BLaER1 (cell line): ENCODE results near the gene PRMT7.
"Not testable (repeated sequence)": the region's sequence is repeated elsewhere in the genome, so short reads cannot be mapped to it uniquely, and the experiment has no call there.

Experiments used
- H3K27ac ChIP-seq: shearing (Covaris generic); formaldehyde crosslinking; 2 replicates; pipeline ENCODE4 v1.8.1; 2022
- H3K27me3 ChIP-seq: shearing (Covaris generic); formaldehyde crosslinking; 2 replicates; pipeline ENCODE4 v1.8.1; 2022
- H3K36me3 ChIP-seq: shearing (Covaris generic); formaldehyde crosslinking; 2 replicates; pipeline ENCODE4 v1.8.1; 2022
- H3K4me1 ChIP-seq: shearing (Covaris generic); formaldehyde crosslinking; 2 replicates; pipeline ENCODE4 v1.8.1; 2022
- H3K4me2 ChIP-seq: shearing (Covaris generic); formaldehyde crosslinking; 2 replicates; pipeline ENCODE4 v1.8.1; 2022
- H3K4me3 ChIP-seq: shearing (Covaris generic); formaldehyde crosslinking; 2 replicates; pipeline ENCODE4 v1.8.1; 2022
- H3K9ac ChIP-seq: shearing (Covaris generic); formaldehyde crosslinking; 2 replicates; pipeline ENCODE4 v1.8.1; 2022
- H3K9me3 ChIP-seq: shearing (Covaris generic); formaldehyde crosslinking; 2 replicates; pipeline ENCODE4 v1.8.1; 2022
- H4K20me1 ChIP-seq: shearing (Covaris generic); formaldehyde crosslinking; 2 replicates; pipeline ENCODE4 v1.8.1; 2022
- Cebpa-rat ChIP-seq: shearing (Covaris generic); IDR thresholded peaks from 2 replicates; pipeline ENCODE4 v1.8.1; 2022

The PRMT7 gene

DNA sequence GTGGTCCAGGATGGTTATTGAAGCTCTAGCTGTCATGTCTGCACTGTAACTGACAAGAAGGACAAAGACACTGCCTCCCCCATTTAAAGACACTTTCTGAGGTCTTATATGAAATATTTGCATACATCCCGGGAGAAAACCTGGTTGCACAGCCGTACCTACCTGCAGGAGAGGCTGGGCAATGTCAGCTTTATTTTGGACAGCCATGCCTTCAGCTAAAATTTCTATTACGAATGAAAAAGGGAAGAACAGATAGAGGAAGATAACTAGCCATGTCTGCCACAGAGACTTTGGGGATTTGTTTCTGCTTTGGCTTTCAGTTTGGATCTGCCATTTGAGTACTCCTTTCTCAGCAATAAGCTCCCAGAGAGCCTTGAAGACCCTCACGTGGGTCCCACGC lies 27.5 kb upstream of the PRMT7 start:
- Histone ChIP-seq H3K4me3 (peak overlapping the region; percentile 51; the same call in 1 of the 2 replicates), H3K4me2 (peak overlapping the region; percentile 94), H3K27ac (peak overlapping the region; percentile 85), H3K27me3 (no peaks in the 10 kb centered on the region), H3K9ac (peak overlapping the region; percentile 63), H4K20me1 (no peaks in the 10 kb centered on the region), H3K4me1 (peaks cover 86% of the 10 kb centered on the region), H3K9me3 (no peaks in the 10 kb centered on the region; the same call in 1 of the 2 replicates), H3K36me3 (peaks cover 47% of the 10 kb centered on the region)
- no peak for TF ChIP-seq Cebpa-rat

DNA sequence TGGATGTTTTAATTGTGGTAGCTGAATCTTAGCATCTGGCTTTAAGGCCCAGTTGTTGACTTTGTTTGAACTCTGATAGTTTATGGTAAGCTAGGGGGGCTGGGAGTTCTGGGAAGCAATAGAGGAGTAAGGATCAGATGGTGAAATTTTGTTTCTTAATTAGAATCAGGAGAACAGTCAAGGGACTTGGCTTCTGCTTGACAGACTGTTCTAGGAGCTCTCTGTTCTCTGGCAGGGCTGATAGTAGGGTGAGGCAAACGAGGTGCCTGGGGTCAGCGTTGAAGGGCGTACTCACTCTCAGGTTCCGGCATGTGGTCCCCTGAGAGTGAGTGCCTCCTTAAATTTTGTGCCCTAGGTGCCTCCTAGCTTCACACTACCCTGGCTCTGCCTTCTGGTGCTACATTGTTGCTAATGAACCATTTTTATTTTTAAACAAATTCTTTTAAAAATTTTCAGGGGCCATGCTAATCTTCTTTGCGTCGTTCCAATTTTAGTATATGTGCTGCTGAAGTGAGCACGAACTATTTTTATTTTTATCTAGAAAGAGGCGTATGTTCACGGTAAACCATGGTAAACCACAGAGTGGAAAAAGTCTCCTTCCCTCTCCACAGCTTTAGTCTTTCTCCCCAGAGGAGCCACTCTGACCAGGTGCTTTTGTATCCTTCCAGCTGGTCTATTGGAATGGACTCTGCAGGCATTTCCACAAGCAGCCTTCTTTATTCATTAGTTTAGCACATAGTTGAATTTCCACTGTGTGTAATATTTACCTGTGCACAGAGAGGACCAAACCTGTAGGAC lies 26.8 kb upstream of the PRMT7 start:
- Histone ChIP-seq H3K36me3 (peaks cover 43% of the 10 kb centered on the region), H4K20me1 (no peaks in the 10 kb centered on the region), H3K9ac (peak overlapping the region; percentile 63), H3K27me3 (no peaks in the 10 kb centered on the region), H3K9me3 (no peaks in the 10 kb centered on the region; the same call in 1 of the 2 replicates), H3K4me1 (peaks cover 93% of the 10 kb centered on the region), H3K4me3 (peak overlapping the region; percentile 51), H3K4me2 (peak overlapping the region; percentile 94), H3K27ac (peak overlapping the region; percentile 85)
- no peak for TF ChIP-seq Cebpa-rat

DNA sequence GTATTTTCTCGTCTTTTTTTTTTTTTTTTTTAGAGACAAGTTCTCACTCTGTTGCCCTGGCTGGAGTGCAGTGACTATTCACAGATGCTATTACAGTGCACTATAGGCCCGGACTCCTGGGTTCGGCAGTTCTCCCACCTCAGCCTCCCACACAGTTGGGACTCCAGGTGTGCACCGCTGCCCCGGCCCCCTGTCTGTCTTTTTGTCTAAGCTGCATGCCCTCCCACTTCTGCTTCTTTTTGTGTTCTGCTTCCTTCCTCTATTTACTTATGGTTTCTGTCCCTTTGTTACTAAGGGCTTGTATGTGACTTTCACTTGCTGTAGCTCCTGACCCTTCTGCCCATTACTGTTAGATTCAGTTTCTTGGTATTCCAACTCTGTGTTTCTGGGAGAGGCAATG lies 26.0 kb upstream of the PRMT7 start:
- H4K20me1 ChIP-seq, result peaks cover 6% of the 10 kb centered on the region; the same call in 1 of the 2 replicates
- H3K27ac ChIP-seq, result peak overlapping the region; percentile 85
- peak overlapping the region; percentile 63 for H3K9ac ChIP-seq
- TF ChIP-seq Cebpa-rat, result no peak
- H3K4me2 ChIP-seq, result peak overlapping the region; percentile 94
- H3K9me3 ChIP-seq, result no peaks in the 10 kb centered on the region
- H3K27me3 ChIP-seq, result no peaks in the 10 kb centered on the region
- H3K4me1 ChIP-seq, result peaks cover 100% of the 10 kb centered on the region
- H3K4me3 ChIP-seq, result peak overlapping the region; percentile 51
- peaks cover 35% of the 10 kb centered on the region for H3K36me3 ChIP-seq

DNA sequence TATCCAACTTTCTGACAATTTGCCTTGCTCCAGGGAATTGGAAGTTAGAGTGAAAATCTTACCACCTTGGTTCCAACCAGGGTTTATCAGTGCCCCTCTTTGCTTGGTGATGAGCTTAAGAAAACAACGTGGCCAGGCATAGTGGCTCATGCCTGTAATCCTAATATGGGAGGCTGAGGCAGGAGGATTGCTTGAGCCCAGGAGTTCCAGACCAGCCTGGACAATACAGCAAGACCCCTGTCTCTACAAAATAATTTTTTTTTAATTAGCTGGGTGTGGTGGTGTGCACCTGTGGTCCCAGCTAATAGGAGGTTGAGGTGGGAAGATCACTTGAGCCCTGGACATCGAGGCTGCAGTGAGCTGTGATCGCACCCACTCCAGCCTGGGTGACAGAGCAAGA lies 25.1 kb upstream of the PRMT7 start:
- TF ChIP-seq Cebpa-rat, result no peak
- H3K36me3 ChIP-seq, result peaks cover 32% of the 10 kb centered on the region
- peak overlapping the region; percentile 94 for H3K4me2 ChIP-seq
- peak overlapping the region; percentile 51 for H3K4me3 ChIP-seq
- peak overlapping the region; percentile 25 for H3K9ac ChIP-seq
- H3K27ac ChIP-seq, result peak overlapping the region; percentile 85
- peaks cover 9% of the 10 kb centered on the region; the same call in 1 of the 2 replicates for H4K20me1 ChIP-seq
- H3K9me3 ChIP-seq, result no peaks in the 10 kb centered on the region
- peaks cover 100% of the 10 kb centered on the region for H3K4me1 ChIP-seq
- H3K27me3 ChIP-seq, result no peaks in the 10 kb centered on the region

GRCh38 chr16:68286153-68287074 lies 24.4 kb upstream of the PRMT7 start:
- peak overlapping the region; percentile 94 for H3K4me2 ChIP-seq
- H3K27me3 ChIP-seq, result no peaks in the 10 kb centered on the region
- peaks cover 98% of the 10 kb centered on the region for H3K4me1 ChIP-seq
- no peak for TF ChIP-seq Cebpa-rat
- peak overlapping the region; percentile 25 for H3K9ac ChIP-seq
- peaks cover 16% of the 10 kb centered on the region; the same call in 1 of the 2 replicates for H4K20me1 ChIP-seq
- peaks cover 32% of the 10 kb centered on the region for H3K36me3 ChIP-seq
- no peaks in the 10 kb centered on the region for H3K9me3 ChIP-seq
- H3K27ac ChIP-seq, result peak overlapping the region; percentile 85
- peak overlapping the region; percentile 51 for H3K4me3 ChIP-seq

DNA sequence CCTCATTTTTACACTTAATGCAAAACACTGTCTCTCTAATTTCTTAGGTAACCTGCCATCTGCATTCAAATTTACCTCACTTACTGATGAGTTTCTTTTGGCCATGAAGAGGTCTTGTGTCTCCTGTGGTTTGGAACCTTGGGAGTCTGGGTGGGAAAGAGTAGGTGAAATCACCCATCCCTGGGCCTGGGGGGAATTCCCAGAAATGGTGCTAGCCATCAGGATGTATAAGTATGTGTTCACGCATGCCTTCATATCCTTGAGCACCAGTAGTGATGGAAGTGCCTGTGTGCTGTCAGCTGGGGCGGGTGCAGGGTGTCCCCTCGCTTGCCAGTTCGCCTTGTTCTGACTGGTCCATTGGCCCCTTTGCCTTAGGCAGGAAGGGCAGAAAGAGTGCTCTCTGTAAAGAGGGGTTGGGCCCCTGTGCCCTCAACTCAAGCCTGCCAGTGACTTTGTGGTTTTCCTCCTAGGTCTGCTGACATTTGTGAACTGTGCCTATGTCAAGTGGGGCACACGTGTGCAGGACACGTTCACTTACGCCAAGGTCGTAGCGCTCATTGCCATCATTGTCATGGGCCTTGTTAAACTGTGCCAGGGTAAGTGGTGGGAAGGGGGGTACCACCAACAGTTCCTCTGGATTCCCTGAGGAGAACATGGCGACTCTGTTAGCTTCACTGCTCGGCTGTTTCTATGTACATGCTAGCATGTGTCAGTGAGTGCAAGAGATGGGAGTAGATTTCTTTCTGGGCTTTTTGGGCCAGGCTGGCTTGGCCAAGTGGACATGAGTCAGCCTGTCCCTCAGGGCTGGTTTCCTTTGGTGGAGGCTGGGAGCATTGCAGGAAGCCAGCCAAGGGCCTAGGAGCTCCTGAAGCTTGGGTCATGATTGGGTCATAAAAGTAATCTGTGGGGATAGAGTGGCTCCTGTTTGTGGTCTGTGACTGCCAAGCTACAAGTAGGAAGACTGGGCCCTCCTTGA lies 23.3 kb upstream of the PRMT7 start:
- no peak for TF ChIP-seq Cebpa-rat
- Histone ChIP-seq H3K9me3 (no peaks in the 10 kb centered on the region), H3K4me2 (peak overlapping the region; percentile 94), H3K4me3 (peak overlapping the region; percentile 11; the same call in 1 of the 2 replicates), H3K27me3 (no peaks in the 10 kb centered on the region), H3K36me3 (peaks cover 32% of the 10 kb centered on the region), H4K20me1 (peaks cover 23% of the 10 kb centered on the region; the same call in 1 of the 2 replicates), H3K9ac (peak overlapping the region; percentile 34; the same call in 1 of the 2 replicates), H3K27ac (peak overlapping the region; percentile 85), H3K4me1 (peaks cover 87% of the 10 kb centered on the region)

GRCh38 chr16:68288252-68288650 lies 22.6 kb upstream of the PRMT7 start:
- Histone ChIP-seq H3K27ac (peak overlapping the region; percentile 85), H3K4me3 (no peak overlapping the region), H3K27me3 (no peaks in the 10 kb centered on the region), H3K4me1 (peaks cover 80% of the 10 kb centered on the region), H3K36me3 (peaks cover 36% of the 10 kb centered on the region), H3K4me2 (peak overlapping the region; percentile 94), H4K20me1 (peaks cover 24% of the 10 kb centered on the region; the same call in 1 of the 2 replicates), H3K9ac (peak overlapping the region; percentile 34), H3K9me3 (no peaks in the 10 kb centered on the region)
- no peak for TF ChIP-seq Cebpa-rat

- peaks cover 75% of the 10 kb centered on the region for H3K4me1 ChIP-seq
- H3K4me2 ChIP-seq, result peak overlapping the region; percentile 94
- not testable (repeated sequence) for H3K27me3 ChIP-seq, H3K9me3 ChIP-seq, H3K4me3 ChIP-seq
- H3K36me3 ChIP-seq, result peaks cover 41% of the 10 kb centered on the region
- H3K27ac ChIP-seq, result peak overlapping the region; percentile 85
- H4K20me1 ChIP-seq, result peaks cover 24% of the 10 kb centered on the region; the same call in 1 of the 2 replicates
- H3K9ac ChIP-seq, result peak overlapping the region; percentile 34; the same call in 1 of the 2 replicates
Observed at GRCh38 chr16:68288796-68289195, 22.0 kb upstream of the PRMT7 start.
